Calu3 (cell line): ENCODE measurements around the gene NCAPH2. TPM values are rescaled to one million over a fixed set of nuclear protein-coding genes. Genes with fewer than 3 reads are reported as not detected.

Experiments
- BruUV-seq: library from RNA; stranded (reverse); fragments of 400-500 nt; replicated peaks from 2 replicates; lab custom pipeline; 2021; lab: Mats Ljungman, UMichigan
- CTCF ChIA-PET: fragments of 300-600 bp; sonication (Branson Sonifier 250); formaldehyde crosslinking; loops from one replicate; lab custom pipeline; 2022; ENCODE audit warnings: antibody characterized with exemption; lab: Charles Lee
- DNase-seq: peaks from one replicate; pipeline ENCODE4 v3.0.0; 2022
- H3K27ac Mint-ChIP-seq: one replicate; pipeline ENCODE4 v1.8.0; 2022; ENCODE audit warnings: mixed read lengths; ENCODE audit not compliant: unreplicated experiment
- H3K27me3 Mint-ChIP-seq: one replicate; pipeline ENCODE4 v1.8.0; 2022; ENCODE audit warnings: mixed read lengths; ENCODE audit not compliant: unreplicated experiment
- H3K36me3 Mint-ChIP-seq: one replicate; pipeline ENCODE4 v1.8.0; 2022; ENCODE audit warnings: mild to moderate bottlenecking, moderate library complexity, mixed read lengths; ENCODE audit not compliant: insufficient read depth, unreplicated experiment
- H3K4me1 Mint-ChIP-seq: one replicate; pipeline ENCODE4 v1.8.0; 2022; ENCODE audit warnings: mild to moderate bottlenecking, low read depth, mixed read lengths; ENCODE audit not compliant: unreplicated experiment
- H3K4me3 Mint-ChIP-seq: one replicate; pipeline ENCODE4 v1.8.0; 2022; ENCODE audit warnings: mild to moderate bottlenecking, low read depth, moderate library complexity, mixed read lengths; ENCODE audit not compliant: unreplicated experiment
- H3K9me3 Mint-ChIP-seq: one replicate; pipeline ENCODE4 v1.8.0; 2022; ENCODE audit warnings: low read depth, mixed read lengths; ENCODE audit not compliant: unreplicated experiment
- CTCF ChIP-seq: fragments of 200-600 bp; IDR thresholded peaks from one replicate; pipeline ENCODE4 v1.8.0; 2022; ENCODE audit warnings: antibody characterized with exemption; ENCODE audit not compliant: unreplicated experiment
- intact Hi-C: fragments of 100-400 bp; cut with micrococcal nuclease; formaldehyde crosslinking; loops from one replicate; pipeline ENCODE4 v1.10.0; 2022; ENCODE audit not compliant: unreplicated experiment
- total RNA-seq: library from RNA; stranded (reverse); gene quantifications from 2 replicates; pipeline ENCODE4 v1.2.3, GENCODE V29; 2022

Gene NCAPH2
- total RNA-seq, 1 experiment from 2014 or later: 92.0 TPM

DNA sequence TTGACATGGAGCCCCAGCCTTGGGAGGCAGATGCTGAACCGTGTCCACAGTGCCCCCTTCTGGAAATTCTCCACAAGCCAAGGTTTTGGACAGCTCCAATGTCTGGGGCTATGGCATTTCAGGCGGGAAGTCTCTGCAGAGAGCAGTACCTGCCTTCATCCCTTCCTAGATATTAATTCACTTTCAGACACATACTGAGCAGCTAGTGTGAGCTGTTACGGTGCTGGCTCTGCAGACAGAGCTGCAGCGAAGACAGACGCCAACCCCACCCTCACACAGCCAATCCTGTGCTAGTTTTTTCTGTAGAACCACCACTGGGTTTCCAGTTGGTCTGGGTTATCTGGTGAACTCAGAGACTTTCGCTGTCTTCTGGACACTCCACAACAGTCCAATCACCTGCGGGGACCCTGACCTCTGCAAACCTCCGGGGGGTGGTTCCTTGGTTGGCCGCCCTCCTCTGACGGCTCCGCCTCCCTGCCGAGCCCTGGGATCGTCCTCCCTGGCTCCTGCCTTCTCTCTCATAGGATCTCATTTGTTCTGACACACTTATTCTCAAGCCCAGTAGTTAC lies 9.6 kb upstream of the NCAPH2 start:
- no peak overlapping the region for H3K27ac Mint-ChIP-seq
- peak overlapping the region; percentile 48 for H3K4me3 Mint-ChIP-seq
- TF ChIP-seq CTCF: peak; percentile 77

DNA sequence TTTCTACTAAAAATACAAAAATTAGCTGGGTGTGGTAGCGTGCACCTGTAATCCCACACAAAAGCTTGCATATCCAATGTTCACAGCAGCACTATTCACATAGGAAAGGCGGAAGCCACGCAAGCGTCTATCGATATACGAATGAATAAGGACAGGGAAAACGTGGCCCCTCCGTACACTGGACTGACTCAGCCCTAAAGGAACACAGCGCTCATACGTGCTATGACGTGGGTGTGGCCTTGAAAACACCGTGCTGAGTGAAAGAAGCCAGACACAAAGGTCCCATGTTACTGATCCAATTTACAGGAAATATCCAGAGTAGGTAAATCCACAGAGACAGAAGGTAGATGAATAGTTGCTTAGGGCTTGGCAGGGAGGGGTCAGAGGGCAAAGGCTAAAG lies 7.6 kb upstream of the NCAPH2 start:
- CTCF ChIA-PET: interaction anchor here (0.6 kb wide), 1 partner anchor 62 kb away, joined by 5 read pairs; the partner anchor contains the start of gene SYCE3
- intact Hi-C loops: no loop called here
- BruUV-seq: no TSS peak

More for the DNA sequence above, 9.6 kb upstream of the NCAPH2 start:
- DNase-seq: peak; percentile 83
- Mint-ChIP-seq H3K4me1 (peaks cover 32% of the 10 kb centered on the region), H3K36me3 (peaks cover 4% of the 10 kb centered on the region), H3K9me3 (no peaks in the 10 kb centered on the region), H3K27me3 (no peaks in the 10 kb centered on the region)
- intact Hi-C loops: loop anchor here (5.0 to 10.0 kb wide), 2 partner anchors 54 to 351 kb away; no protein-coding TSS in a partner anchor
- BruUV-seq: no TSS peak
- CTCF ChIA-PET: interaction anchor here (0.6 to 2.1 kb wide), 10 partner anchors 9 to 147 kb away, joined by 3 to 6 read pairs (median 4); partner anchors contain the start of genes LMF2, NCAPH2 and SCO2

GRCh38 chr22:50502096-50502495 lies 5.9 kb upstream of the NCAPH2 start:
- Mint-ChIP-seq H3K9me3 (no peaks in the 10 kb centered on the region), H3K36me3 (peaks cover 22% of the 10 kb centered on the region), H3K4me3 (no peak overlapping the region), H3K4me1 (peaks cover 20% of the 10 kb centered on the region), H3K27me3 (no peaks in the 10 kb centered on the region), H3K27ac (no peak overlapping the region)
- no TSS peak for BruUV-seq
- no peak for DNase-seq
- intact Hi-C loops: no loop called here
- CTCF ChIA-PET: interaction anchor here (0.7 to 1.4 kb wide), 2 partner anchors 23 to 43 kb away, joined by 4 read pairs; no protein-coding TSS in a partner anchor
- TF ChIP-seq CTCF: no peak

More for the DNA sequence above, 7.6 kb upstream of the NCAPH2 start:
- Mint-ChIP-seq H3K27ac (no peak overlapping the region), H3K27me3 (no peaks in the 10 kb centered on the region), H3K9me3 (no peaks in the 10 kb centered on the region), H3K36me3 (peaks cover 8% of the 10 kb centered on the region), H3K4me3 (no peak overlapping the region), H3K4me1 (peaks cover 31% of the 10 kb centered on the region)
- no peak for TF ChIP-seq CTCF
- no peak for DNase-seq

DNA sequence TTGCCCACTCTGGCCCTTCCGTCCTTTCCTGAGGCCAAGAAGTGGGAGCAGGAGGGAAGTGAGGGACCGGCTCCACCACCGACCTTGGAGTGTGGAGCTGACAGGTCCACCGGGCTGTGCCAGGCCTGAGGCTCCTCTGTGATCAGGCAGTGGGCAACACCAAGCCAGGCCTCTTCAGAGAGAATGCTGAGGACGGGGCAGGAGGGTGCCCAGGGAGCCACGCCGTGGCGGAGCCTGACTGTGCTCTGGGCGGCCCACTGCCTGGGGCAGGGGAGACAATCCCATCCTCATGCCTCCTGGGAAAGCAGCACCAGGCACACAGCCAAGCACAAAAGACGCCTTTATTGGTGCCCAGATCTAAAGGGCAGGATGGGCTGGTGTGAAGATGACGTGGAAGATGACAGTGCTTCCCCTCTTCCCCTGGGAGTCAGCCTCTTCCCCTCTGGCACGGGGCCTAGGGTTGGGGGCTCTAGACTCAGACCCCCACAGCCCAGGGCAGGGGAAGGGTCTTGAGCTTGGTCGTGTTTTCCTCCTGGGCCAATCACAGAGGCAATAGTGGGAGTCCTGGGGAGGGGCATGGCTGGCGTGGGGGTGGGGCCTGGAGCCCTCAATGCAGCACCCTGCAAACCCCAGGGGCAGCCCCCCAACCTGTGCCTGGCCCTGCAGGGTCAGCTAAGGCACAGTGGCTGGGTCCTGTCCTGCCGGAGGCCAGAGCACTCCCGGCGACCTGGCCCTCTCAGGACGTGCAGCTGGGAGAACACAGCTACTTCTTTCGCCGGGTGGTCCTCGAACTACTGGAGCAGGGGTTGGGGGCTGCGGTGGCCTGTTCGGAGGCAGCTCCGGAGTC lies 5.2 kb upstream of the NCAPH2 start:
- Mint-ChIP-seq H3K36me3 (peaks cover 28% of the 10 kb centered on the region), H3K4me3 (no peak overlapping the region), H3K27me3 (no peaks in the 10 kb centered on the region), H3K4me1 (peaks cover 13% of the 10 kb centered on the region), H3K9me3 (no peaks in the 10 kb centered on the region), H3K27ac (no peak overlapping the region)
- intact Hi-C loops: no loop called here
- BruUV-seq: TSS peak; percentile 30
- TF ChIP-seq CTCF: no peak
- CTCF ChIA-PET: interaction anchor here (1.4 kb wide), 1 partner anchor 43 kb away, joined by 4 read pairs; no protein-coding TSS in a partner anchor
- DNase-seq: no peak
